ENCODE measurements around the gene HSF2BP.
A peak's percentile ranks its signal among the peaks of the same experiment; 100 is the strongest.

HSF2BP gene

GRCh38 chr21:43676391-43676790 is 17.1 kb upstream of the HSF2BP start:
- POLR2A ChIA-PET (ENCODE audit: low non-redundant PET) = interaction anchor here (0.6 kb wide), 1 partner anchor 16 kb away, joined by 3 read pairs; no protein-coding TSS in a partner anchor
- no peak overlapping the region for H3K27ac ChIP-seq
- DNase-seq (ENCODE audit: low spot score) = no peak
- TF ChIP-seq CTCF (conservative IDR thresholded peaks at IDR 0.05; ENCODE audit: low read depth) = no peak
- CTCF ChIA-PET = interaction anchor here (0.8 to 1.5 kb wide), 2 partner anchors 15 to 22 kb away, joined by 4 read pairs; no protein-coding TSS in a partner anchor

- DNase-seq (ENCODE audit: low spot score) = no peak
- no peak overlapping the region for H3K27ac ChIP-seq
- CTCF ChIA-PET = interaction anchor here (0.8 to 1.5 kb wide), 3 partner anchors 15 to 114 kb away, joined by 3 to 4 read pairs (median 4); partner anchors contain the start of gene RRP1
- TF ChIP-seq CTCF (conservative IDR thresholded peaks at IDR 0.05; ENCODE audit: low read depth) = no peak
- POLR2A ChIA-PET (ENCODE audit: low non-redundant PET) = interaction anchor here (0.6 kb wide), 1 partner anchor 15 kb away, joined by 3 read pairs; no protein-coding TSS in a partner anchor
Measured at GRCh38 chr21:43675871-43676270, 16.6 kb upstream of the HSF2BP start.

GRCh38 chr21:43669828-43670605 is 10.7 kb upstream of the HSF2BP start:
- no peak overlapping the region for H3K27ac ChIP-seq
- no peak for TF ChIP-seq CTCF (conservative IDR thresholded peaks at IDR 0.05; ENCODE audit: low read depth)
- POLR2A ChIA-PET (ENCODE audit: low non-redundant PET) = no interaction called here
- CTCF ChIA-PET = interaction anchor here (0.6 to 0.7 kb wide), 2 partner anchors 83 to 1605 kb away, joined by 4 read pairs; no protein-coding TSS in a partner anchor
- no peak for DNase-seq (ENCODE audit: low spot score)

GRCh38 chr21:43667191-43667904 is 8.1 kb upstream of the HSF2BP start:
- POLR2A ChIA-PET (ENCODE audit: low non-redundant PET) = no interaction called here
- no peak for TF ChIP-seq CTCF (conservative IDR thresholded peaks at IDR 0.05; ENCODE audit: low read depth)
- DNase-seq (ENCODE audit: low spot score) = peak; percentile 68
- CTCF ChIA-PET = no interaction called here
- H3K27ac ChIP-seq = peak overlapping the region; percentile 58

GRCh38 chr21:43665879-43666278 is 6.6 kb upstream of the HSF2BP start:
- ChIA-PET CTCF (no interaction called here), POLR2A (ENCODE audit: low non-redundant PET) (no interaction called here)
- TF ChIP-seq CTCF (conservative IDR thresholded peaks at IDR 0.05; ENCODE audit: low read depth) = no peak
- DNase-seq (ENCODE audit: low spot score) = no peak
- peak overlapping the region; percentile 15; the same call in 1 of the 2 replicates for H3K27ac ChIP-seq

- ChIA-PET CTCF (no interaction called here), POLR2A (ENCODE audit: low non-redundant PET) (no interaction called here)
- no peak for DNase-seq (ENCODE audit: low spot score)
- no peak for TF ChIP-seq CTCF (conservative IDR thresholded peaks at IDR 0.05; ENCODE audit: low read depth)
- H3K27ac ChIP-seq = no peak overlapping the region
Measured at GRCh38 chr21:43664358-43664757, 5.1 kb upstream of the HSF2BP start.
